OCI-M2 (cell line): ENCODE measurements around the gene FFAR1.
"Not testable (repeated sequence)": the region's sequence is repeated elsewhere in the genome, so short reads cannot be mapped to it uniquely, and the experiment has no call there.

ENCODE experiments used
- DNase-seq: peaks from one replicate; lab custom pipeline; 2025; ENCODE audit not compliant: unreplicated experiment; lab: John Stamatoyannopoulos, UW

The FFAR1 gene

DNA sequence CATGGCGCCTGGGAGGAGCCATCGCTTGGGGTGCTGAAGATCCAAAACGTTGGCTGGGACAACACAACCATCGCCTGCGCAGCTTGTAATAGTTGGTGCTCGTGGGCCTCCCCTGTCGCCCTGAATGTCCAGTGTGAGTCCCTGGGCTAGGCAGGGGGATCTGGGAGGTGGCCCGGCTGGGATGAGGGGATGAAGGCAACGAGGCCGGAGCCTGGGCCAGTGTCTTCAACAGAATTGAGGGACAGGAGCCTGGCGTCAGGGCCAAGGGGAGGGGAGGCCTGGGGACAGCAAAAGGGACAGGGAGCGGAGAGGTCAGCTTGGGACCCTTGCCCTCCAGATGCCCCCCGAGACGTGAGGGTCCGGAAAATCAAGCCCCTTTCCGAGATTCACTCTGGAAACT, 6.7 kb upstream of the FFAR1 start:
- no peak for DNase-seq

DNA sequence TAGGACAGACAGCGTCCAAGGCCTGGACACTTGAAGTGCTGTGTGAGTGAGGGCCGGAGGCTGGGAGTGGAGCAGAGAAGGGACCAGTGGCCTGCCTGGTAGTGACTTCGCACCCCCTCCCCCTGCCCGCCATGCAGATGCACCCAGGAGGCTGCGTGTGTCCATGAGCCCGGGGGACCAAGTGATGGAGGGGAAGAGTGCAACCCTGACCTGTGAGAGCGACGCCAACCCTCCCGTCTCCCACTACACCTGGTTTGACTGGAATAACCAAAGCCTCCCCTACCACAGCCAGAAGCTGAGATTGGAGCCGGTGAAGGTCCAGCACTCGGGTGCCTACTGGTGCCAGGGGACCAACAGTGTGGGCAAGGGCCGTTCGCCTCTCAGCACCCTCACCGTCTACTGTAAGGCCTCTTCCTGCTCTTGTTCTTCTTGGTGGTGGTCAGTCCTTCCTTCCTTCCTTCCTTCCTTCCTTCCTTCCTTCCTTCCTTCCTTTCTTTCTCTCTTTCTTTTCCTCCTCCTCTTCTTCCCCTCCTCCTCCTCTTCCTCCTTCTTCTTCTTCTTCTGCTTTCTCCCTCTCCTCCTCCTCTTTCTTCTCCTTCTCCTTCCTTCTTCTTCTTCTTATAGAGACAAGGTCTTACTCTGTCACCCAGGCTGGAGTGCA, 6.0 kb upstream of the FFAR1 start:
- DNase-seq = no peak

DNA sequence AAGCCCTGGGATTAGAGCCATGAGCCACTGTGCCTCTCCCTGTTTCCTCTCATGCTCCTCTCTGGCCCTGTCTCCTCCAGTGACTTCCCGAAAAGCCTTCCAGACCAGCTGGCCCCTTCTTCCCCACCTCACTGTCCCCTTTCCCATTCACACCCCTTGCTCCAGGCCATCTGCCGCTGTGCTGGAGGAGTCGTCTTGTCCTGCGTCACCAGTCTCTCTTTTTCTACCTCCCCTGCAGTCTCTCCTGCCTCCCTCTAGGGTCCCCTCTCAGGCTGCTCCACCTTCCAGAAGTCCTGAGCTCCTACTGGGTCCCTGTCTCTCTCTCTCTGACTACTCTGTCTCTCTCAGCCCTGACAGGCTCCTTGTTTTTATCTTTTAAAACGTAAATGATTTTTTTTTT, 5.3 kb upstream of the FFAR1 start:
- no peak for DNase-seq

DNA sequence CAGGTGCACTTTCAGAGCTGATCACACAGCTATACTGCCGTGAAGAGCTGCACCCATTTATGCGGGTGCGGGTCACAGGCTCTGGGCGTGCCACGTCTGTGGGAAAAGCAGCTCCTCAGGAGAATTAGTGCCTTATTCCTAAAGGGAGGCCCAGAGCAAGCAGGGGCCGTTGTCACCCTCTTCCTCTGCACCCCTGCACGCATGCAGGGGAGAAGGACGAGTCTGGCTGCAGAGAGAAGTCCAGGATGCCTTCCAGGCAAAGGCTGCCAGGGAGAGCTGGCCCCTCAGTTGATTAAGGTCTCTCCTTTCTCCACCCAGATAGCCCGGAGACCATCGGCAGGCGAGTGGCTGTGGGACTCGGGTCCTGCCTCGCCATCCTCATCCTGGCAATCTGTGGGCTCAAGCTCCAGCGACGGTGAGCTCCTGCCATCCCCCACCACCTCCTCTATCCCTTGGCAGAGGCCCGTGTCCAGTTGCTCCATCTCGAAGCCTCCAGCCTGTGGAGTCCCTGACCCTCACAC, 3.1 kb upstream of the FFAR1 start:
- no peak for DNase-seq

DNA sequence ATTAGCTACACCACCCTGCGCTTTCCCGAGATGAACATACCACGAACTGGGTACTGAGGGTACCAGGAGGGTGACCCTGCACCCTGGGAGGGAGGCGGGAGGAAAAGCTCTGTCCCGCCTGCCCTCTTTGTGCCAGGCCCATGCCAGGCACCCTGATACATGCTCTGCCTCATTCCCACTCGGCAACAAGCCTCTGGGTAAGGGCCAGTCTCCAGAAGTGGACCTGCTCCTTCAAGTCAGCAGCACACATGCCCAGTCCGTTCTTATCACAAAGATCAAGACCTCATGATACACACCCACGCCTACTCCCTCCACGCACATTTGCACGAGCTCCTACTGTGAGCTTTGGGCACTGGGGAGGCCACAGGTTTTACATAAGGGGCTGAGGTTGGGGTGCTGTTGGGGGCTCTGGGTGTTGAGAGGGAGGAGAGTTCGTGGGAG, 2.0 kb upstream of the FFAR1 start:
- DNase-seq = no peak

DNA sequence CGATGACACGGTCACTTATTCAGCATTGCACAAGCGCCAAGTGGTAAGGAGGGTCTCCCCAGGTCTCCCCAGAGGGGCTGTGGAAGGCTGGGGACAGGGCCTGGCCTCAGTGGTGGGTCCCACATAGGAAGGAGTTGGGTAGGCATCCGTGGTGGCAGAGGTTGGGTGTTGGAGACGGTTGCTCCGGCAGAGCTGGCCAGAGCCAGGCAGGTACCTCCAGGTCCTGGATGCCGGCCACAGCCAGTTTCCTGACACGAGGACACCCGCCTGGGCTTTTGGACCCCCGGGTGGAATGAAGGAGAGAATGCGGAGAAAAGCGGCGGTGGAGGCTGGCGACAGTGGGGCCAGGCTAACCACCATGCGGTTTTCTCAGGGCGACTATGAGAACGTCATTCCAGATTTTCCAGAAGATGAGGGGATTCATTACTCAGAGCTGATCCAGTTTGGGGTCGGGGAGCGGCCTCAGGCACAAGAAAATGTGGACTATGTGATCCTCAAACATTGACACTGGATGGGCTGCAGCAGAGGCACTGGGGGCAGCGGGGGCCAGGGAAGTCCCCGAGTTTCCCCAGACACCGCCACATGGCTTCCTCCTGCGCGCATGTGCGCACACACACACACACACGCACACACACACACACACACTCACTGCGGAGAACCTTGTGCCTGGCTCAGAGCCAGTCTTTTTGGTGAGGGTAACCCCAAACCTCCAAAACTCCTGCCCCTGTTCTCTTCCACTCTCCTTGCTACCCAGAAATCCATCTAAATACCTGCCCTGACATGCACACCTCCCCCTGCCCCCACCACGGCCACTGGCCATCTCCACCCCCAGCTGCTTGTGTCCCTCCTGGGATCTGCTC, 1.3 kb upstream of the FFAR1 start:
- DNase-seq = no peak

DNA sequence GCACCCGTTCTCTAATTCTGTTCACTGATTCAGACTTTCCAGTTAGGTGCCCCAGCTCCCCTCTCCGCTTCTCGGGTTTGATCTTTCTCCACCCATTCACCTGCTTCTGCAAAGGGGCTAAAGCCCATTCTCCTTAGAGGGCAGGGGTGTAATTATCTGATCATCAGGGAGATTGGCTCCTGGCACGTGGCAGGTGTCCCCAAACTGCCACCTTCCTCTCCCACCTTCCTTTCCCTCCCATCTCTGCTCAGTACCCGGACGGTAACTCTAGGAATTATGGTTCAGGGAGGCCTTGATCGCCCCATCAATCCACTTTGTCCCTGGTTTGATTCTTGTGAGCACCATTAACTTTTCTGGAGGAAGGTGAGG, 212 bp downstream of the FFAR1 start:
- DNase-seq = no peak

DNA sequence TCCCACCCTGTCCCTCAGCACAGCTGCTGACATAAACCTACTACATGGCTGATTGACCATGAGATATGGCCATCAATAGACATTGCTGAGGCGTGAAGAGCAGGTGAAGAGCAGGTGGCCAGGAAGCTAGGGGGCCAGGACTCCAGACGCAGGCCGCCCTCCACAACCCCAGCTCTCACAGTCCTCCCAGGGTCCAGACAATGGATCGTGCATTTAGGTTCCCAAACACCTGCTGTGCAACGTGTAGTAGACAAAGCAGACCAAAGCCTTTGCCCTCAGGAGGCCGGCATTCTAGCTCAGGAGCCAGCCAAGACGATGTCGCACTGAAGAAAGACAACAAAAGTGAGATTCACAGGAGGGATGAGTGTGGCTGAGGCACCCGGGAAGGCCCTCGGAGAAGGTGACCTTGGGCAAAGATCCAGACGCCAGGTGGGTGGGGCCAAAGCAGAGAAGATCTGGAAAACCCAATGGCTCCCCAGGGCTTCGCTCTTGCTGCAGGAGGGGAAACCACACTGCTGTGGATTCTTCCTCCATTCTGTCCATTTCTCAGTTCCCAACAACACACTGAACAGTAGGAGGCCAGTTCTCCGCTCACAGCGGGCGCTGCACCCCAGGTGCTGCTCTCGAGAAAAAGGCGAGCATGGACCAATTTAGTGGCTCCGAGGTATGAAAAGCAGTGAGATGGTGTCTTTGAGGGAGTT, 1.4 kb downstream of the FFAR1 start:
- no peak for DNase-seq

DNA sequence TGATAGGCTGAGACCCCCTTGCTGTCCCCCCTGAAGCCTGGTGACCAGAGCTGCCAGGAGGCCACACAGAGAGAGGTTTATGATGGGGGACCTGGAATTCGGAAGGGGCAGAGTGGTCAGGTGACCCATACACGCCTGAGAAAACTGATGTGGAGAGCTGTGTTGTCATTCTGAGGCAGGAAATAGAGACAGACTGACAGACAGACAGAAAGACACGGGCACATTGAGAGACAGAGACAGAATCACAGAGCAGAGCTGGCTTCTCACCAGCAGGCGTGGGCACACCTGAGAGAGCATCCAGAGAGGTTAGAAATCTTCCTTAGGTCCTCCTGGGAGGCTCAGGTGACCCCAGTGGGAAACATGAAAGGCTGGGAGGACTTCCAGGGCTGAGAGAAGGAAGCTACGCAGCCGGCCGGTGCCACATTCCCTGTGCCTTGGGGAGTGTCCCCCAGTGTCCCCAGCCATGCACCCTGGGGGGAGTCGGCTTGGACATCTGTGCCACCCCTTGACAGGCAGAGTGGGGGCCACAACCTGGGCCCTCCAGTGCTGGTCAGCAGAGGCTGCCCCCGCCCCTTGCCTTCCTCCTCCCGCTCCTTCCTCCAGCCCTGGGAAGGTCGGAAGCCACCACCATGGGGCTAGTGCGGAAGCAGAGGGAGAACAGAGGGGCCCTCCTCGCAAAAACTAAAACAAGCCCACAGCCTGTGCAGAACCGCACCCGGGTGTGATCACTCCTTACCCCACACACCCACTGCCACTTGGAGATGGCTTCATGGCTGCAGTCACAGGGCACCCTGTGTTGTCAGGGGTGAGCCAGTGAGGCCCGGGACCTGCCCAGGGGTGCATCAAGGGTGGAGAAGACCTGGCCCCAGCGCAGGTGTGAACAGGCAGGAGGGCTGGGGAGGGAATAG, 2.2 kb downstream of the FFAR1 start:
- no peak for DNase-seq

DNA sequence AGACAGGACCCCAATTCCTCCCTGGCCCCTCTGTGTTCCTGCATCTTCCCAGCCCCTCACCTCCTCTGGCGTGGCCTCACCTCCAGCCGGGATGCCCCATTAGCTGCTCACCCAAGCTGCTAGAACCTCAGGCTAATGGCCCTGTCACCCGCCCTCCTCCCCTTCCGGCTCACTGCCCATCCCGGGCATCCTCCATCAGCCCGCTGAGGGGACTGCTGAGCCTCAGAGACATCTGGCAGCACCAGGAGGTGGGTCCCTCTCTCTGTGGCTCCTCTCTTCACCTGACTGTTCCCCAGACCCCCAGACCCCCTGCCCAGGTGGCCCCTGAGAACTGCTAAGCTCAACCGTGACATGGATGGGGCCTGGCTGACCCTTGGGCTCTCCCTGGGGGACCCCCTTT, 2.9 kb downstream of the FFAR1 start:
- no peak for DNase-seq

DNA sequence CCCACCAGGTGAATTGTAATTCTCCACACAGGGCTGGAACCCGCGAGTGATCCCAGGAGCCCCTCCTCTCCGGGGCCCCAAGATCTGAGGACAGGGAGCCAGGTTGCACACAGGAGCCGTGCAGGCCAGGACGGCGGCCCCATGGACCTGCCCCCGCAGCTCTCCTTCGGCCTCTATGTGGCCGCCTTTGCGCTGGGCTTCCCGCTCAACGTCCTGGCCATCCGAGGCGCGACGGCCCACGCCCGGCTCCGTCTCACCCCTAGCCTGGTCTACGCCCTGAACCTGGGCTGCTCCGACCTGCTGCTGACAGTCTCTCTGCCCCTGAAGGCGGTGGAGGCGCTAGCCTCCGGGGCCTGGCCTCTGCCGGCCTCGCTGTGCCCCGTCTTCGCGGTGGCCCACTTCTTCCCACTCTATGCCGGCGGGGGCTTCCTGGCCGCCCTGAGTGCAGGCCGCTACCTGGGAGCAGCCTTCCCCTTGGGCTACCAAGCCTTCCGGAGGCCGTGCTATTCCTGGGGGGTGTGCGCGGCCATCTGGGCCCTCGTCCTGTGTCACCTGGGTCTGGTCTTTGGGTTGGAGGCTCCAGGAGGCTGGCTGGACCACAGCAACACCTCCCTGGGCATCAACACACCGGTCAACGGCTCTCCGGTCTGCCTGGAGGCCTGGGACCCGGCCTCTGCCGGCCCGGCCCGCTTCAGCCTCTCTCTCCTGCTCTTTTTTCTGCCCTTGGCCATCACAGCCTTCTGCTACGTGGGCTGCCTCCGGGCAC, 3.9 kb downstream of the FFAR1 start:
- DNase-seq = no peak

DNA sequence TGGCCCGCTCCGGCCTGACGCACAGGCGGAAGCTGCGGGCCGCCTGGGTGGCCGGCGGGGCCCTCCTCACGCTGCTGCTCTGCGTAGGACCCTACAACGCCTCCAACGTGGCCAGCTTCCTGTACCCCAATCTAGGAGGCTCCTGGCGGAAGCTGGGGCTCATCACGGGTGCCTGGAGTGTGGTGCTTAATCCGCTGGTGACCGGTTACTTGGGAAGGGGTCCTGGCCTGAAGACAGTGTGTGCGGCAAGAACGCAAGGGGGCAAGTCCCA, 4.4 kb downstream of the FFAR1 start:
- no peak for DNase-seq

DNA sequence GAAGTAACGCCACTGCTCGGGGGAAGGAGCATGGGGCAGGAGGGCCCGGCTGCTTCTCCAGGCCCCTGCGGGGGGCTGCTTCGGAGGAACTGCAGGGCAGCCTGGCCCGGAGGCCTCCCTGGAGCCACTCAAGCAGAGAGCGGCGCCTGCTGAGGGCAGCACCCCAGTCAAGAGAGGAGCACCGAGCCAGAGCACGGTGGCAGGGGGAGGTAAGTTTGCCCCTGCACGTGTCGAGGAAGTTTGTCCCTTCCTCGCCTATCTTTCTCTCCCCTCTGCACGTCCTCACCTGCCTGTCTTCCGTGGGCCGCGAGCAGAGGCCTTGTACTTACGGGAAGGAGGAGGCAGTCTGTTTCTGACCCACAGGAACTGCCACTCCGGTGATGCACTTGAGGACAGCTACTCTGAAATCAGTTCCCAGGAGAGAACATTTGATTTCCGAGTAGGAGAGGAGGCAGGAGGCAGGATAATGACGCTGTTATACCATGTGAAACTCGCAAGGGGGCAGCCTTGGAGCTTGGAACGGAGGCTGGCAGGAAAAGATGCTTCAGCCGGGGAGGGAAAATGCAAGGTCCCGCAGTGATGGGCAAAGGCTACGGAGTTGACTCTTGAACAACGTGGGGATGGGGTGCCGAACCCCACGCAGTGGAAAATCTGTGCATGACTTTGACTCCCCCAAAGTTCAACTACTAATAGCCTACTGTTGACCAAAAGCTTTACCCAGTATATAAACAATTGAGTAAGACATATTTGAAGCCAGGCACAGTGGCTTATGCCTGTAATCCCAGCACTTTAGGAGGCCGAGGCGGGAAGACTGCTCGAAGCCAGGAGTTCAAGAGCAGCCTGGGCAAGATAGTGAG, 5.0 kb downstream of the FFAR1 start:
- peak; percentile 60 for DNase-seq

DNA sequence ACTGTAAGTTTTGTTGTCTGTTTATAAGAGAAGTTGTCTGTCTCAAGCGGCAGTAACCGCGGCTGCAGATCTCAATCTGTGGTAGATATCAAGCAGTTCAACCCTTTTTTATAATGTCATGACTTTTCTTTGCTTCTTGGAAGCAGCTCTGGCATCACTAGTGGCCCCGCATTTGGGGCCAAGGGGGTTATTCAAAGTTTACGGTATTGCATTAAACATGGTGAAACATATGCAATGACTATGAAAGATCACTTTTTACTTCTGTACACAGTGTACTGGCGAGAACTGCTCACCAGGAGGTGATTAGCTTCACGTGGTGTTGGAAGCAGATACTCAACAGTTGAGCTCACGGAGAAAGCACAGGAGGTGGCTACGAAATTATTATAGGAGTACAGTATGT, 5.9 kb downstream of the FFAR1 start:
- DNase-seq = no peak

DNA sequence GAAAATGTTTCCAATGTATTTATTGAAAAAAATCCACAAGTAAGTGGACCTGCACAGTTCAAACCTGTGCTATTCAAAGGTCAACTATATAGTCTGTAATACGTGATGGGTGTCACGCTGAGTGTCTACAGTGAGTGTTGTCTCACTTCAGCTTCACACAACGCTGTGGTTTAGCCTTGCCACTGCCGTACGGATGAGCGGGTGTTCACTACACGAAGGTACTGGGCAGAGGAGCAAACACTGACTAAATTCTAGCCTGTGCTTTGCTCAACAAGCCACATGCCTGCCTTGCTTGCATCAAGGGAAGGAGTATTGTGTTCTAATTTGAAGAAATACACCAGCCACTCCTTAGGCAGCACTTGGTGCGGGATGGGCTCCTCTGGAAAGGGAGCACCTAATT, 7.2 kb downstream of the FFAR1 start:
- no peak for DNase-seq

DNA sequence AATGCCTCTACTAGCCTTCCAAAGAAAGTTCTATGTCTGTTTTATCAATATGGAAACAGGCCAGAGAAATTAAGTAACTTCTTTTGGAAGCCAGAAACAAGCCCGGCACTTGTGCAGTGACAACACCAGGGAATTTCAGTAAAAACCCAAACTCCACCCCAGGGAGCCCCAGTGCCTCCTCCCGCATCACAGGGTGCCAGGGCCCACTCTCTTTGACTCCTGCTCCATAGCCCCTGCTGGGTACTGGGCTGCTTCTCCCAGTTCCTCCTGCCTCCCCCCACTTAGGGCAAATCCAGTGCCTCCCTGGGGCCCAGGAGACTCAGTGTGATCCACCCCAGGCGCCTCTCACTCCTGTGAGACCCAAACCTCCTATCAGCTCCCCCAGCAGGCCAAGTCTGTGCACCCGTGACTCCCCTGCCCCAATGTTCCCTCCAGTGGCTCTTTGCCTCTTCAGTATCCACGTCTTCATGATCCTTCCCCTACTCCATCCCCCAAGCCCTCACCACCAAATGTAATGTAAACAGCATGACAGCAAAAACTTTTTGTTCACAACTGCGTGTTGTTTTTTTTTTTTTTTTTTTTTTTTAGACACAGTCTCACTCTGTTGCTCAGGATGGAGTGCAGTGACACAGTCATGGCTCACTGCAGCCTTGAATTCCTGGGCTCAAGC, 8.2 kb downstream of the FFAR1 start:
- no peak for DNase-seq

DNA sequence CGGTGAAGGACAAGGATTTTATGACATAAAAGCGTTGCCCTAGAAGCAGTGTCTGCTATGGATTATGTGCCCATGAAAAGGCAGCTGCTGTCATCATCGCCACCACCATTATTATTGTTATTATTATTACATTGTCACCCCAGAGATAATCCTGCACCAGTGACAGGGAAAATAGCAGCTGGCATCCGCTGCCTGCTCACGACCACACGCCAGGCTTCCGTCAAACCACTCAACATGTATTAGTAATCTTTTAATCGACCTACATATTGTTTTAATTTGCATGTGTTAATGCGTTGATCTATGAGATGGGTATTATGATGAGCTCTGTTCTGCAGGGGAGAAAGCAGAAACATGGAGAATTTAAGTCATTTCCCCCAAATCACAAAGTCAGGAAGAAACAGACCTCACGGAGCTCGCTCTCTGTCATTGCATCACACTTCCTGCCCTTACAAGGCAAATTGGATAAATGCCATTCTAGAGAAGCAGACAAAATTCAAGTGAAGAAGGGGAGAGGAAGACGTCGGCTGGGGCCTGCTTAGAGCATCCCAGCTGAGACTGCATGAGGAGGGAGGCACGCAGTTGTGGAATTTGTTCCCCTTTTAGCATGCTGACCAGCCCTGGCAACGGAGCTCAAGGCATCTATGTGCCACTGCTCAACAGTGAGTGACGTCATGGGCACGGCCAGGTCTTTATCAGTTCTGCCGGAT, 10.3 kb downstream of the FFAR1 start, which contains the start of gene FFAR3:
Gene FFAR3, plus strand, starts transcription at position 594 of the 707 bp plus-strand sequence. CDS start 431 bp downstream, outside the sequence.
- DNase-seq = no peak

DNA sequence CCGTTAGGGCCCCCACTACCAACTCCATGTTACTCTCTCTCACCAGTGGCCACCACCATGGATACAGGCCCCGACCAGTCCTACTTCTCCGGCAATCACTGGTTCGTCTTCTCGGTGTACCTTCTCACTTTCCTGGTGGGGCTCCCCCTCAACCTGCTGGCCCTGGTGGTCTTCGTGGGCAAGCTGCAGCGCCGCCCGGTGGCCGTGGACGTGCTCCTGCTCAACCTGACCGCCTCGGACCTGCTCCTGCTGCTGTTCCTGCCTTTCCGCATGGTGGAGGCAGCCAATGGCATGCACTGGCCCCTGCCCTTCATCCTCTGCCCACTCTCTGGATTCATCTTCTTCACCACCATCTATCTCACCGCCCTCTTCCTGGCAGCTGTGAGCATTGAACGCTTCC, 11.1 kb downstream of the FFAR1 start:
- not testable (repeated sequence) for DNase-seq
